Osteoblast (primary cell): Measurements from ENCODE around the gene GABARAP. TPM values are rescaled to one million over a fixed set of nuclear protein-coding genes. Genes with fewer than 3 reads are reported as not detected.

ENCODE experiments used
- DNase-seq: peaks from one replicate; pipeline ENCODE4 v3.0.0; 2011; ENCODE audit warnings: low spot score, mixed read lengths; ENCODE audit not compliant: insufficient read length; ENCODE audit errors: missing footprints
- H2AFZ ChIP-seq: 2 replicates; pipeline ENCODE4 v1.6.0; 2011; ENCODE audit warnings: mild to moderate bottlenecking, low read length
- H3K27ac ChIP-seq: 2 replicates; pipeline ENCODE4 v1.5.1; 2011; ENCODE audit warnings: mild to moderate bottlenecking, low read depth, low read length, moderate library complexity
- H3K27me3 ChIP-seq: 2 replicates; pipeline ENCODE4 v1.6.0; 2012; ENCODE audit warnings: mild to moderate bottlenecking, control low read depth, inconsistent platforms, low read length, moderate library complexity; ENCODE audit not compliant: insufficient read depth
- H3K36me3 ChIP-seq: 2 replicates; pipeline ENCODE4 v1.5.1; 2011; ENCODE audit warnings: mild to moderate bottlenecking, low read length, control low read depth, moderate library complexity; ENCODE audit not compliant: insufficient read depth
- H3K4me1 ChIP-seq: 2 replicates; pipeline ENCODE4 v1.5.1; 2011; ENCODE audit warnings: mild to moderate bottlenecking, low read length, control low read depth, moderate library complexity; ENCODE audit not compliant: insufficient read depth
- H3K4me2 ChIP-seq: 2 replicates; pipeline ENCODE4 v1.6.0; 2011; ENCODE audit warnings: mild to moderate bottlenecking, low read length; ENCODE audit not compliant: insufficient read depth
- H3K4me3 ChIP-seq: fragments of 200-600 bp; sonication (generic); 3 replicates; pipeline ENCODE4 v1.5.1; 2012; ENCODE audit warnings: mild to moderate bottlenecking, low read length, inconsistent platforms; ENCODE audit not compliant: insufficient read depth
- H3K79me2 ChIP-seq: 2 replicates; pipeline ENCODE4 v1.6.0; 2012; ENCODE audit warnings: mild to moderate bottlenecking, low read length, control low read depth, inconsistent platforms; ENCODE audit not compliant: insufficient read depth
- H3K9me3 ChIP-seq: 2 replicates; pipeline ENCODE4 v1.5.1; 2011; ENCODE audit warnings: low read depth, low read length, control low read depth
- H4K20me1 ChIP-seq: 2 replicates; pipeline ENCODE4 v1.6.0; 2012; ENCODE audit warnings: mild to moderate bottlenecking, low read length, control low read depth; ENCODE audit not compliant: insufficient read depth
- CTCF ChIP-seq: IDR thresholded peaks from 2 replicates; pipeline ENCODE4 v1.5.1; 2011; ENCODE audit warnings: mild to moderate bottlenecking, low read depth, low read length, moderate library complexity; ENCODE audit errors: extremely low read depth
- total RNA-seq: library from RNA; depleted of rRNA; stranded (reverse); fragments of >200 nt; gene quantifications from 2 replicates; pipeline ENCODE4 v1.2.3, GENCODE V29; 2012

The GABARAP gene
- total RNA-seq, 1 donor, result 422 TPM

- DNase-seq, result peak; percentile 72
- Histone ChIP-seq H3K4me3 (peak overlapping the region; percentile 65), H3K9me3 (no peaks in the 10 kb centered on the region), H3K79me2 (no peaks in the 10 kb centered on the region), H3K36me3 (no peaks in the 10 kb centered on the region), H3K4me2 (peak overlapping the region; percentile 85), H3K27me3 (peaks cover 37% of the 10 kb centered on the region), H3K4me1 (peaks cover 9% of the 10 kb centered on the region), H2AFZ (no peak overlapping the region), H4K20me1 (no peaks in the 10 kb centered on the region), H3K27ac (no peak overlapping the region)
- TF ChIP-seq CTCF, result no peak
Observed at GRCh38 chr17:7281953-7282751, 39.9 kb upstream of the GABARAP start.

- no peak for TF ChIP-seq CTCF
- peak within 1 kb of the TSS; percentile 67 for H3K27ac ChIP-seq
- no peaks in the 10 kb centered on the region for H3K9me3 ChIP-seq
- peaks cover 37% of the 10 kb centered on the region for H3K27me3 ChIP-seq
- H2AFZ ChIP-seq, result peak within 1 kb of the TSS; percentile 53
- H3K36me3 ChIP-seq, result no peaks in the 10 kb centered on the region
- no peaks in the 10 kb centered on the region for H4K20me1 ChIP-seq
- peak within 1 kb of the TSS; percentile 65 for H3K4me3 ChIP-seq
- no peaks in the 10 kb centered on the region for H3K79me2 ChIP-seq
- H3K4me1 ChIP-seq, result peaks cover 9% of the 10 kb centered on the region
- H3K4me2 ChIP-seq, result peak within 1 kb of the TSS; percentile 85
- peak; percentile 99 for DNase-seq
Observed at GRCh38 chr17:7281074-7281952, 39.1 kb upstream of the GABARAP start, which contains the start of gene SLC2A4. Gene SLC2A4, plus strand, starts transcription at chr17:7281718. Its CDS starts 217 bp downstream, at chr17:7281935.

GRCh38 chr17:7280519-7281073 lies 38.3 kb upstream of the GABARAP start:
- Histone ChIP-seq H2AFZ (peak overlapping the region; percentile 53), H4K20me1 (no peaks in the 10 kb centered on the region), H3K4me1 (peaks cover 9% of the 10 kb centered on the region), H3K27me3 (peaks cover 37% of the 10 kb centered on the region), H3K36me3 (no peaks in the 10 kb centered on the region), H3K9me3 (no peaks in the 10 kb centered on the region), H3K4me3 (peak overlapping the region; percentile 65), H3K27ac (peak overlapping the region; percentile 67), H3K4me2 (peak overlapping the region; percentile 85), H3K79me2 (no peaks in the 10 kb centered on the region)
- TF ChIP-seq CTCF, result peak; percentile 91
- DNase-seq, result peak; percentile 98
